OCI-LY7 (cell line): ENCODE measurements around the gene MEI4. TPM values are rescaled to one million over a fixed set of nuclear protein-coding genes. Genes with fewer than 3 reads are reported as not detected.

Experiments
- BruUV-seq: library from RNA; stranded (reverse); fragments of 400-500 nt; replicated peaks from 2 replicates; lab custom pipeline; 2021; lab: Mats Ljungman, UMichigan
- CTCF ChIA-PET: fragments of 300-600 bp; sonication (Branson Sonifier 250); formaldehyde crosslinking; loops from one replicate; lab custom pipeline; 2022; ENCODE audit warnings: antibody characterized with exemption; ENCODE audit not compliant: unreplicated experiment; lab: Charles Lee
- POLR2A ChIA-PET: fragments of 300-600 bp; sonication (Branson Sonifier 250); formaldehyde crosslinking; loops from one replicate; lab custom pipeline; 2022; ENCODE audit warnings: antibody characterized with exemption; lab: Charles Lee
- DNase-seq: peaks from one replicate; pipeline ENCODE4 v3.0.0-alpha.2; 2015; ENCODE audit warnings: low spot score
- H2AFZ ChIP-seq: fragments of 200-600 bp; sonication (generic), shearing (Covaris generic); 2 replicates; pipeline ENCODE4 v1.6.1; 2014; ENCODE audit warnings: mild to moderate bottlenecking, antibody characterized with exemption, low read length, moderate library complexity
- H3K27ac ChIP-seq: fragments of 200-600 bp; sonication (generic); 2 replicates; pipeline ENCODE4 v1.5.1; 2014; ENCODE audit warnings: mixed run types, low read depth, mild to moderate bottlenecking, moderate library complexity, low read length, inconsistent platforms; ENCODE audit not compliant: poor library complexity, severe bottlenecking
- H3K36me3 ChIP-seq: fragments of 200-600 bp; sonication (generic); 2 replicates; pipeline ENCODE4 v1.6.1; 2014; ENCODE audit warnings: mild to moderate bottlenecking, antibody characterized with exemption, low read length, moderate library complexity, mixed read lengths; ENCODE audit not compliant: insufficient read depth
- H3K4me1 ChIP-seq: fragments of 200-600 bp; sonication (generic); 2 replicates; pipeline ENCODE4 v1.5.1; 2014; ENCODE audit warnings: mild to moderate bottlenecking, low read length; ENCODE audit not compliant: insufficient read depth, poor library complexity, severe bottlenecking
- H3K4me2 ChIP-seq: fragments of 200-600 bp; sonication (generic); 2 replicates; pipeline ENCODE4 v1.6.1; 2014; ENCODE audit warnings: mild to moderate bottlenecking, low read length
- H3K4me3 ChIP-seq: fragments of 200-600 bp; sonication (generic); 2 replicates; pipeline ENCODE4 v1.5.1; 2014; ENCODE audit warnings: mild to moderate bottlenecking, low read depth, low read length; ENCODE audit not compliant: poor library complexity, severe bottlenecking
- H3K79me2 ChIP-seq: fragments of 200-600 bp; sonication (generic); 2 replicates; pipeline ENCODE4 v1.6.1; 2016; ENCODE audit warnings: low read depth, mild to moderate bottlenecking, low read length, moderate library complexity, mixed read lengths; ENCODE audit not compliant: insufficient read depth
- H3K9me2 ChIP-seq: fragments of 200-600 bp; sonication (generic); 2 replicates; pipeline ENCODE4 v1.6.1; 2016; ENCODE audit warnings: mild to moderate bottlenecking, low read length, mixed read lengths; ENCODE audit not compliant: insufficient read depth
- H3K9me3 ChIP-seq: fragments of 200-600 bp; sonication (generic); 2 replicates; pipeline ENCODE4 v1.6.1; 2014; ENCODE audit warnings: mild to moderate bottlenecking, mixed run types, low read length, mixed read lengths
- H4K20me1 ChIP-seq: fragments of 200-600 bp; sonication (generic); 2 replicates; pipeline ENCODE4 v1.6.1; 2014; ENCODE audit warnings: mild to moderate bottlenecking, antibody characterized with exemption, low read length, moderate library complexity, mixed read lengths; ENCODE audit not compliant: insufficient read depth
- CTCF ChIP-seq: fragments of 200-600 bp; sonication (generic); conservative IDR thresholded peaks from 2 replicates; pipeline ENCODE4 v1.5.1; 2014; ENCODE audit warnings: mild to moderate bottlenecking, antibody characterized with exemption, low read length, moderate library complexity, mixed read lengths
- EZH2phosphoT487 ChIP-seq: fragments of 200-600 bp; sonication (generic); IDR thresholded peaks from 2 replicates; pipeline ENCODE4 v1.6.1; 2018; ENCODE audit warnings: low read depth, borderline replicate concordance, mild to moderate bottlenecking, mixed run types, antibody characterized with exemption, low read length, moderate library complexity, mixed read lengths
- intact Hi-C: fragments of 100-400 bp; cut with micrococcal nuclease; formaldehyde crosslinking; loops from one replicate; pipeline ENCODE4 v1.10.0; 2022; ENCODE audit not compliant: unreplicated experiment
- total RNA-seq, 2 experiments: library from RNA; depleted of rRNA in 1 of 2; stranded (reverse); fragments of >200 nt in 1 of 2; shearing (Covaris generic) in 1 of 2; gene quantifications; 2 replicates each; pipeline ENCODE4 v1.2.3, GENCODE V29; 2014 to 2022

MEI4 gene
- total RNA-seq, 2 experiments from 2014 or later = not detected

GRCh38 chr6:77674211-77674610, 21.4 kb downstream of the MEI4 start:
- no TSS peak for BruUV-seq

GRCh38 chr6:77678048-77678447, 25.2 kb downstream of the MEI4 start:
- DNase-seq = no peak
- Histone ChIP-seq H3K79me2 (no peaks in the 10 kb centered on the region), H3K27ac (no peak overlapping the region), H3K9me2 (no peaks in the 10 kb centered on the region), H2AFZ (no peak overlapping the region), H4K20me1 (no peaks in the 10 kb centered on the region), H3K4me2 (no peak overlapping the region), H3K36me3 (no peaks in the 10 kb centered on the region), H3K4me3 (no peak overlapping the region), H3K9me3 (no peaks in the 10 kb centered on the region), H3K4me1 (no peaks in the 10 kb centered on the region)
- POLR2A ChIA-PET = no interaction called here
- CTCF ChIA-PET = no interaction called here
- TF ChIP-seq CTCF (no peak), EZH2phosphoT487 (no peak)
- no TSS peak for BruUV-seq
- intact Hi-C loops = no loop called here

More at GRCh38 chr6:77674211-77674610, 21.4 kb downstream of the MEI4 start:
- H3K4me2 ChIP-seq = no peak overlapping the region
- POLR2A ChIA-PET = no interaction called here
- no peaks in the 10 kb centered on the region for H3K4me1 ChIP-seq
- DNase-seq = no peak
- H4K20me1 ChIP-seq = no peaks in the 10 kb centered on the region
- CTCF ChIA-PET = no interaction called here
- intact Hi-C loops = no loop called here
- H3K4me3 ChIP-seq = no peak overlapping the region
- no peaks in the 10 kb centered on the region for H3K79me2 ChIP-seq
- H3K9me3 ChIP-seq = no peaks in the 10 kb centered on the region
- no peaks in the 10 kb centered on the region for H3K9me2 ChIP-seq
- no peaks in the 10 kb centered on the region for H3K36me3 ChIP-seq
- no peak overlapping the region for H2AFZ ChIP-seq
- no peak overlapping the region for H3K27ac ChIP-seq
- no peak for TF ChIP-seq EZH2phosphoT487
- no peak for TF ChIP-seq CTCF

- Histone ChIP-seq H3K4me3 (no peak overlapping the region), H4K20me1 (no peaks in the 10 kb centered on the region), H3K4me2 (no peak overlapping the region), H3K4me1 (no peaks in the 10 kb centered on the region), H3K27ac (no peak overlapping the region), H3K9me3 (no peaks in the 10 kb centered on the region), H2AFZ (no peak overlapping the region), H3K79me2 (no peaks in the 10 kb centered on the region), H3K36me3 (no peaks in the 10 kb centered on the region), H3K9me2 (no peaks in the 10 kb centered on the region)
- CTCF ChIA-PET = no interaction called here
- DNase-seq = no peak
- TF ChIP-seq EZH2phosphoT487 (no peak), CTCF (no peak)
- BruUV-seq = no TSS peak
- POLR2A ChIA-PET = no interaction called here
- intact Hi-C loops = no loop called here
Observed at GRCh38 chr6:77683515-77683914, 30.7 kb downstream of the MEI4 start.
